Calu3 (cell line): ENCODE measurements around the gene RCAN3. TPM values are rescaled to one million over a fixed set of nuclear protein-coding genes. Genes with fewer than 3 reads are reported as not detected.

Experiments
- BruUV-seq: library from RNA; stranded (reverse); fragments of 400-500 nt; replicated peaks from 2 replicates; lab custom pipeline; 2021; lab: Mats Ljungman, UMichigan
- CTCF ChIA-PET: fragments of 300-600 bp; sonication (Branson Sonifier 250); formaldehyde crosslinking; loops from one replicate; lab custom pipeline; 2022; ENCODE audit warnings: antibody characterized with exemption; lab: Charles Lee
- DNase-seq: peaks from one replicate; pipeline ENCODE4 v3.0.0; 2022
- H3K27ac Mint-ChIP-seq: one replicate; pipeline ENCODE4 v1.8.0; 2022; ENCODE audit warnings: mixed read lengths; ENCODE audit not compliant: unreplicated experiment
- H3K27me3 Mint-ChIP-seq: one replicate; pipeline ENCODE4 v1.8.0; 2022; ENCODE audit warnings: mixed read lengths; ENCODE audit not compliant: unreplicated experiment
- H3K36me3 Mint-ChIP-seq: one replicate; pipeline ENCODE4 v1.8.0; 2022; ENCODE audit warnings: mild to moderate bottlenecking, moderate library complexity, mixed read lengths; ENCODE audit not compliant: insufficient read depth, unreplicated experiment
- H3K4me1 Mint-ChIP-seq: one replicate; pipeline ENCODE4 v1.8.0; 2022; ENCODE audit warnings: mild to moderate bottlenecking, low read depth, mixed read lengths; ENCODE audit not compliant: unreplicated experiment
- H3K4me3 Mint-ChIP-seq: one replicate; pipeline ENCODE4 v1.8.0; 2022; ENCODE audit warnings: mild to moderate bottlenecking, low read depth, moderate library complexity, mixed read lengths; ENCODE audit not compliant: unreplicated experiment
- H3K9me3 Mint-ChIP-seq: one replicate; pipeline ENCODE4 v1.8.0; 2022; ENCODE audit warnings: low read depth, mixed read lengths; ENCODE audit not compliant: unreplicated experiment
- CTCF ChIP-seq: fragments of 200-600 bp; IDR thresholded peaks from one replicate; pipeline ENCODE4 v1.8.0; 2022; ENCODE audit warnings: antibody characterized with exemption; ENCODE audit not compliant: unreplicated experiment
- intact Hi-C: fragments of 100-400 bp; cut with micrococcal nuclease; formaldehyde crosslinking; loops from one replicate; pipeline ENCODE4 v1.10.0; 2022; ENCODE audit not compliant: unreplicated experiment
- total RNA-seq: library from RNA; stranded (reverse); gene quantifications from 2 replicates; pipeline ENCODE4 v1.2.3, GENCODE V29; 2022

RCAN3 gene
- total RNA-seq, 1 experiment from 2014 or later: 15.3 TPM

DNA sequence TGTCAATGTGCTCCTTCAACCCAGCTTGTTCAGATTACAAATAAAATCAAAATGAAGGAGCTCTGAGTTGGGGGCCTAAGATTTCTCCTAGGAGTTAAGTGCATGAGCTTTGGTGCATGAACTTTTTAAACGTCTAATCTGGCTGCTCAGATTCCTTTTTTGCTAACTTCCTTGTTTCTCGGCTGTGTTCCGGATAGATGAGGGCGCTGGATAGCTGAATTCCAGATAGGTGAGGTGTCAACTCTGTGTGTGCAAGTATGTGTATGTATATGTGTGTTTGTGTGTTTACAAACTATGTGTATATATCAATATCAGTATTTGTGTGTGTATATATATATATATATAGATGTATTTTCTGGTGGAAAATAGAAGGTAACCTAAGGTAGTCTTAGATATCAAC is 37.5 kb upstream of the RCAN3 start:
- BruUV-seq: no TSS peak
- DNase-seq: no peak
- Mint-ChIP-seq H3K4me3 (no peak overlapping the region), H3K36me3 (peaks cover 20% of the 10 kb centered on the region), H3K27ac (no peak overlapping the region), H3K9me3 (no peaks in the 10 kb centered on the region), H3K4me1 (peaks cover 5% of the 10 kb centered on the region), H3K27me3 (no peaks in the 10 kb centered on the region)
- no peak for TF ChIP-seq CTCF
- CTCF ChIA-PET: interaction anchor here (0.6 to 0.7 kb wide), 2 partner anchors 35 to 53 kb away, joined by 3 to 5 read pairs; no protein-coding TSS in a partner anchor
- intact Hi-C loops: no loop called here

GRCh38 chr1:24465638-24466037 is 37.0 kb upstream of the RCAN3 start:
- intact Hi-C loops: no loop called here
- H3K36me3 Mint-ChIP-seq: peaks cover 17% of the 10 kb centered on the region

GRCh38 chr1:24468685-24469316 is 33.8 kb upstream of the RCAN3 start:
- no peaks in the 10 kb centered on the region for H3K27me3 Mint-ChIP-seq
- no peak for TF ChIP-seq CTCF
- DNase-seq: no peak
- no peak overlapping the region for H3K27ac Mint-ChIP-seq
- no peak overlapping the region for H3K4me3 Mint-ChIP-seq
- BruUV-seq: no TSS peak
- H3K36me3 Mint-ChIP-seq: peaks cover 9% of the 10 kb centered on the region
- intact Hi-C loops: no loop called here
- H3K9me3 Mint-ChIP-seq: no peaks in the 10 kb centered on the region
- H3K4me1 Mint-ChIP-seq: no peaks in the 10 kb centered on the region
- CTCF ChIA-PET: no interaction called here

More at GRCh38 chr1:24465638-24466037, 37.0 kb upstream of the RCAN3 start:
- TF ChIP-seq CTCF: no peak
- Mint-ChIP-seq H3K27ac (no peak overlapping the region), H3K27me3 (no peaks in the 10 kb centered on the region), H3K9me3 (no peaks in the 10 kb centered on the region), H3K4me3 (no peak overlapping the region), H3K4me1 (peaks cover 5% of the 10 kb centered on the region)
- DNase-seq: no peak
- CTCF ChIA-PET: interaction anchor here (0.6 kb wide), 1 partner anchor 35 kb away, joined by 5 read pairs; no protein-coding TSS in a partner anchor
- BruUV-seq: no TSS peak

DNA sequence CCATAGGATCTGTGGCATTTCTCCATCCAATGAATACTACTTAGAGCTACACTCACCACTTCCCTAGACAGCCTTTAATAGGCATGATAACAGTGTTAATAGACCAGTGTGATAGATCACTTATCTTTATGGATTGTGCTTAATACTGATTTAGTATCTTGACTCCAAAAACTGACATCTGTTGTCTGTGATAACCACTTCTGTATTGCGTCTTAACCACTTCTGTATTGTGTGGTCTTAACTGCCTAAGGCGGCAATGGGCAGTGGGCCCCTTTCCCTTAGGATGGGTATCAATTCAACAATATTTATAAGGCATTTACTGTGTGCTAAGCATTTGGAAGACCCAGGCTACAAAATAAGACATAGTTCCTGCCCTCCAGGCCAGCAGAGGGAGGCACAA is 32.0 kb upstream of the RCAN3 start:
- TF ChIP-seq CTCF: no peak
- Mint-ChIP-seq H3K4me1 (no peaks in the 10 kb centered on the region), H3K27me3 (no peaks in the 10 kb centered on the region), H3K36me3 (peaks cover 4% of the 10 kb centered on the region), H3K4me3 (no peak overlapping the region), H3K9me3 (no peaks in the 10 kb centered on the region), H3K27ac (no peak overlapping the region)
- no TSS peak for BruUV-seq
- no peak for DNase-seq
- intact Hi-C loops: no loop called here
- CTCF ChIA-PET: no interaction called here
